Embryonic facial prominence (tissue), 1 donor: ENCODE measurements around the gene CLCA4.
"Not testable (repeated sequence)": the region's sequence is repeated elsewhere in the genome, so short reads cannot be mapped to it uniquely, and the experiment has no call there.

Source experiments
- DNase-seq: peaks from one replicate; pipeline ENCODE4 v3.0.0-alpha.2; 2016; ENCODE audit errors: extremely low spot score

CLCA4 gene

GRCh38 chr1:86546787-86547221 lies at the start of gene CLCA4:
Gene CLCA4, plus strand, starts transcription at chr1:86547078. Its CDS starts 42 bp downstream, at chr1:86547120.
- DNase-seq, result no peak

GRCh38 chr1:86498281-86498680 lies 48.6 kb upstream of the CLCA4 start:
- no peak for DNase-seq

- no peak for DNase-seq
Measured at GRCh38 chr1:86499987-86500593, 46.8 kb upstream of the CLCA4 start.

- DNase-seq, result no peak
Measured at GRCh38 chr1:86500714-86501113, 46.2 kb upstream of the CLCA4 start.

GRCh38 chr1:86502125-86502646 lies 44.7 kb upstream of the CLCA4 start:
- not testable (repeated sequence) for DNase-seq

GRCh38 chr1:86502721-86503405 lies 44.0 kb upstream of the CLCA4 start:
- DNase-seq, result no peak

GRCh38 chr1:86503406-86504136 lies 43.3 kb upstream of the CLCA4 start:
- no peak for DNase-seq

- DNase-seq, result no peak
Measured at GRCh38 chr1:86504137-86504479, 42.8 kb upstream of the CLCA4 start.

- DNase-seq, result no peak
Measured at GRCh38 chr1:86504895-86505563, 41.8 kb upstream of the CLCA4 start.

- no peak for DNase-seq
Measured at GRCh38 chr1:86505564-86505902, 41.3 kb upstream of the CLCA4 start.

GRCh38 chr1:86507935-86508582 lies 38.8 kb upstream of the CLCA4 start:
- DNase-seq, result no peak

- no peak for DNase-seq
Measured at GRCh38 chr1:86508583-86508969, 38.3 kb upstream of the CLCA4 start.

- DNase-seq, result no peak
Measured at GRCh38 chr1:86515597-86515996, 31.3 kb upstream of the CLCA4 start.

GRCh38 chr1:86516335-86516734 lies 30.5 kb upstream of the CLCA4 start:
- DNase-seq, result no peak

GRCh38 chr1:86517336-86517735 lies 29.5 kb upstream of the CLCA4 start:
- no peak for DNase-seq

- DNase-seq, result no peak
Measured at GRCh38 chr1:86520789-86521521, 25.9 kb upstream of the CLCA4 start.

GRCh38 chr1:86521522-86521891 lies 25.4 kb upstream of the CLCA4 start:
- no peak for DNase-seq

GRCh38 chr1:86522240-86522639 lies 24.6 kb upstream of the CLCA4 start:
- DNase-seq, result no peak

- no peak for DNase-seq
Measured at GRCh38 chr1:86523670-86524354, 23.1 kb upstream of the CLCA4 start.

- DNase-seq, result no peak
Measured at GRCh38 chr1:86527306-86527705, 19.6 kb upstream of the CLCA4 start.
